PC-9 (cell line): ENCODE data around the gene TMEM222. TPM values are rescaled to one million over a fixed set of nuclear protein-coding genes. Genes with fewer than 3 reads are reported as not detected.
"Not testable (repeated sequence)": the region's sequence is repeated elsewhere in the genome, so short reads cannot be mapped to it uniquely, and the experiment has no call there.

Source experiments
- BruUV-seq: library from RNA; stranded (reverse); fragments of 400-500 nt; replicated peaks from 2 replicates; lab custom pipeline; 2021; lab: Mats Ljungman, UMichigan
- CTCF ChIA-PET: fragments of 300-600 bp; sonication (Branson Sonifier 250); formaldehyde crosslinking; loops from one replicate; lab custom pipeline; 2022; ENCODE audit warnings: antibody characterized with exemption; lab: Charles Lee
- POLR2A ChIA-PET: fragments of 300-600 bp; sonication (Branson Sonifier 250); formaldehyde crosslinking; loops from one replicate; lab custom pipeline; 2022; ENCODE audit warnings: antibody characterized with exemption; ENCODE audit not compliant: unreplicated experiment; lab: Charles Lee
- DNase-seq, 2 experiments: peaks; one replicate each; pipeline versions ENCODE4 v3.0.0 to v3.0.0-alpha.2; 2015 to 2022; ENCODE audit warnings: mixed read lengths in 1 of 2
- H2AFZ ChIP-seq: fragments of 200-600 bp; sonication (generic); 2 replicates; pipeline ENCODE4 v1.8.1; 2017; ENCODE audit warnings: antibody characterized with exemption
- H3F3A ChIP-seq: fragments of 200-600 bp; sonication (generic); 2 replicates; pipeline ENCODE4 v1.8.1; 2017; ENCODE audit warnings: antibody characterized with exemption, mild to moderate bottlenecking, low read depth; ENCODE audit not compliant: insufficient read depth
- H3K27ac ChIP-seq: fragments of 200-600 bp; sonication (generic); 2 replicates; pipeline ENCODE4 v1.6.1; 2016; ENCODE audit warnings: mixed run types
- H3K27me3 ChIP-seq: fragments of 200-600 bp; sonication (generic); 2 replicates; pipeline ENCODE4 v1.6.1; 2016; ENCODE audit warnings: low read depth, mixed run types; ENCODE audit not compliant: insufficient read depth
- H3K36me3 ChIP-seq: fragments of 200-600 bp; sonication (generic); 2 replicates; pipeline ENCODE4 v1.6.1; 2016; ENCODE audit warnings: low read depth, mixed run types
- H3K4me1 ChIP-seq: fragments of 200-600 bp; sonication (generic); replicated peaks from 2 replicates; pipeline ENCODE4 v1.6.1; 2016; ENCODE audit warnings: mixed run types; ENCODE audit not compliant: insufficient read depth
- H3K4me2 ChIP-seq: fragments of 200-600 bp; sonication (generic); 2 replicates; pipeline ENCODE4 v1.6.1; 2017; ENCODE audit warnings: mixed run types
- H3K4me3 ChIP-seq: fragments of 200-600 bp; sonication (generic); 2 replicates; pipeline ENCODE4 v1.6.1; 2016; ENCODE audit warnings: mixed run types
- H3K79me2 ChIP-seq: fragments of 200-600 bp; sonication (generic); 2 replicates; pipeline ENCODE4 v1.6.1; 2017; ENCODE audit warnings: low read depth, mixed run types
- H3K9me2 ChIP-seq: fragments of 200-600 bp; sonication (generic); 2 replicates; pipeline ENCODE4 v1.8.1; 2017; ENCODE audit warnings: mild to moderate bottlenecking; ENCODE audit not compliant: insufficient read depth
- H3K9me3 ChIP-seq: fragments of 200-600 bp; sonication (generic); 2 replicates; pipeline ENCODE4 v1.8.1; 2016; ENCODE audit warnings: low read depth; ENCODE audit not compliant: insufficient read depth
- H4K20me1 ChIP-seq: fragments of 200-600 bp; sonication (generic); 2 replicates; pipeline ENCODE4 v1.8.1; 2017; ENCODE audit not compliant: insufficient read depth
- EZH2 ChIP-seq: fragments of 200-600 bp; sonication (generic); IDR thresholded peaks from 2 replicates; pipeline ENCODE4 v1.8.0; 2017; ENCODE audit warnings: antibody characterized with exemption, low read depth
- intact Hi-C: fragments of 100-400 bp; cut with micrococcal nuclease; formaldehyde crosslinking; loops from one replicate; pipeline ENCODE4 v1.10.0; 2022; ENCODE audit not compliant: unreplicated experiment
- total RNA-seq: library from RNA; stranded (reverse); gene quantifications from 2 replicates; pipeline ENCODE4 v1.2.3, GENCODE V29; 2021
- TF ChIP-seq, protein P1 (sequence below): fragments of 200-600 bp; sonication (generic); conservative IDR thresholded peaks from 2 replicates; pipeline ENCODE4 v1.6.1; 2017; ENCODE audit warnings: mixed run types, antibody characterized with exemption, mild to moderate bottlenecking, moderate library complexity

Gene TMEM222
- total RNA-seq, 1 experiment from 2014 or later = 32.8 TPM

DNA sequence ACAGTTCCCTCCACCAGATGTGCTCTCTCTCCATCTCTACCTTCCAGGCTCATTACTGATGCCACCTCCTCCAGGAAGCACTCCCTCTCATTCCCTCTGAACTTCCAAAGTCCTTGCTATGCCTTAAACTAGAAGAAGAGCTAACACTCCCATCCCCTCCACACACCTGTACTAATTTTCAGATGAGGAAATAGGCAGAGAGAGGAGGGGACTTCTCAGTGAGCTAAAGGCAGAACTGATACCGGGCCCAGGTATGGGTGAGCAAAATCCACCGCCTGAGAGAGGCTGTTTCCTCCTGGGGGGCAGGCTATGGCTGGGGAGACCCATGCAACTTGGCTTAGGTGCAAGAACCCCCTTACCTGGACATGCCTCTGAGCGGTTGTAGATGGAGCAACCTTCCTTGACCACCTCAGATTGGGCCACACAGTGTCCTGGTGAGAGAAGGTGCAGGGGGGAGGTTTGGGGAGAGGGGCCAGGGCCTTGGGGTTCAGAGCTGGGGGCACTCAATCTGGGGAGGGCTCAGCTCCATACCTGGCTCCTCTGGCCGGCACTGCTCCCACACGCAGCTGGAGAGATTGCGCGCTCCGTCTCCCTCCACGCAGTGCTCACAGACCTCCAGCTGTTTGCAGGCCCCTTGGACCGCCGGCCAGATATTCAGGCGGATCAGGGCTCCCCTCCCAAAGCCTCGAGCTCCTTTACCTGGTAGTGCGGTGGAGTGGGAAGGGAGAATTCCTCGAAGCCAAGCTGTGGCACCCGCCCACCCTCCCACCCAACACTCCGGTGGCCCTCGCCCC lies 60.2 kb downstream of the TMEM222 start:
- Histone ChIP-seq H2AFZ (no peak overlapping the region), H3K4me1 (no peaks in the 10 kb centered on the region), H3K27me3 (no peaks in the 10 kb centered on the region), H4K20me1 (no peaks in the 10 kb centered on the region), H3K27ac (no peak overlapping the region), H3K4me3 (no peak overlapping the region), H3K36me3 (no peaks in the 10 kb centered on the region), H3F3A (no peaks in the 10 kb centered on the region), H3K9me3 (no peaks in the 10 kb centered on the region), H3K9me2 (no peaks in the 10 kb centered on the region), H3K4me2 (no peak overlapping the region), H3K79me2 (no peaks in the 10 kb centered on the region)
- no peak for TF ChIP-seq EZH2
- TF ChIP-seq, protein P1, sequence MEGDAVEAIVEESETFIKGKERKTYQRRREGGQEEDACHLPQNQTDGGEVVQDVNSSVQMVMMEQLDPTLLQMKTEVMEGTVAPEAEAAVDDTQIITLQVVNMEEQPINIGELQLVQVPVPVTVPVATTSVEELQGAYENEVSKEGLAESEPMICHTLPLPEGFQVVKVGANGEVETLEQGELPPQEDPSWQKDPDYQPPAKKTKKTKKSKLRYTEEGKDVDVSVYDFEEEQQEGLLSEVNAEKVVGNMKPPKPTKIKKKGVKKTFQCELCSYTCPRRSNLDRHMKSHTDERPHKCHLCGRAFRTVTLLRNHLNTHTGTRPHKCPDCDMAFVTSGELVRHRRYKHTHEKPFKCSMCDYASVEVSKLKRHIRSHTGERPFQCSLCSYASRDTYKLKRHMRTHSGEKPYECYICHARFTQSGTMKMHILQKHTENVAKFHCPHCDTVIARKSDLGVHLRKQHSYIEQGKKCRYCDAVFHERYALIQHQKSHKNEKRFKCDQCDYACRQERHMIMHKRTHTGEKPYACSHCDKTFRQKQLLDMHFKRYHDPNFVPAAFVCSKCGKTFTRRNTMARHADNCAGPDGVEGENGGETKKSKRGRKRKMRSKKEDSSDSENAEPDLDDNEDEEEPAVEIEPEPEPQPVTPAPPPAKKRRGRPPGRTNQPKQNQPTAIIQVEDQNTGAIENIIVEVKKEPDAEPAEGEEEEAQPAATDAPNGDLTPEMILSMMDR = no peak
- intact Hi-C loops = loop anchor here (2.0 kb wide), 1 partner anchor 15 kb away; the partner anchor contains the start of gene MAP3K6
- BruUV-seq = no TSS peak
- POLR2A ChIA-PET = interaction anchor here (0.5 to 0.6 kb wide), 2 partner anchors 39 to 387 kb away, joined by 5 to 7 read pairs; no protein-coding TSS in a partner anchor
- DNase-seq = no peak
- CTCF ChIA-PET = interaction anchor here (0.6 to 1.4 kb wide), 3 partner anchors 13 to 1218 kb away, joined by 3 to 8 read pairs (median 4); no protein-coding TSS in a partner anchor

DNA sequence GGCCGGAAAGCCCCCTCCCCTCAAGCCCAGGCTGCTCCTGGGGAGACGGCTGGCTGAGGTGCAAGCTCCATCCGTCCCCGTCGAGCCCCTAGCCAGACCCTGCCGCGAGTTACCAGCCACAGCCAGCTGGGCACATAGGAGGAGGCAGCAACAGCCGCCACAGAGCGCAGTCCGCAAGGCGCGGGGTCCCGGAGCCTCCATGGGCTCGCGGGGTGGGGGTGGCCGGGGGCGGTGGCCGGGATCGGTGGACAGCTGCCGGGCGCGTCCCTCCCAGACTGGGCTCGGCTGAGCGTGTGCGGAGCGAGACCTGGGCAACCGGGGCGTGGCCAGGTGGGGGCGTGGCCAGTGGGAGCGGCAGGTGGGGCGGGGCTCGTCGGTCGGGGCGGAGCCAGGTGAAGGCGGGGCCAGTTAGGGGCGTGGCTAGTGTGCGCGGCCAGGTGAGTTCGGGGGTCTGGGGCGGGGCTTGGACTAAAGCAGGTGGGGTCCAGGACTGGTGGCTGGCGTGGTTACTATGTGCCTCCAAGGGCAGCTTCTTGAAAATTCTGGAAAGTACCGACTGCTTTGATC lies 61.2 kb downstream of the TMEM222 start, which contains the start of gene CD164L2:
Gene CD164L2 (minus strand): TSS at position 295 of the 567 bp plus-strand sequence. CDS start 94 bp downstream, at position 201.
- BruUV-seq = no TSS peak
- Histone ChIP-seq H3K9me3 (no peaks in the 10 kb centered on the region), H3K4me2 (peak within 1 kb of the TSS; percentile 63; the same call in 1 of the 2 replicates), H3K79me2 (no peaks in the 10 kb centered on the region), H2AFZ (no peak within 1 kb of the TSS), H4K20me1 (no peaks in the 10 kb centered on the region), H3K27ac (no peak within 1 kb of the TSS), H3K9me2 (no peaks in the 10 kb centered on the region), H3K4me3 (no peak within 1 kb of the TSS), H3K27me3 (no peaks in the 10 kb centered on the region), H3K4me1 (no peaks in the 10 kb centered on the region), H3K36me3 (no peaks in the 10 kb centered on the region), H3F3A (no peaks in the 10 kb centered on the region)
- peak in 1 of 2 experiments; percentile 73 for DNase-seq
- ChIA-PET CTCF (interaction anchor here (0.6 to 1.4 kb wide), 2 partner anchors 14 to 17 kb away, joined by 4 to 5 read pairs; no protein-coding TSS in a partner anchor), POLR2A (interaction anchor here (0.5 kb wide), 1 partner anchor 388 kb away, joined by 7 read pairs; no protein-coding TSS in a partner anchor)
- intact Hi-C loops = loop anchor here (2.0 kb wide), 1 partner anchor 16 kb away; the partner anchor contains the start of gene MAP3K6
- TF ChIP-seq, protein P1 = no peak
- TF ChIP-seq EZH2 = no peak

DNA sequence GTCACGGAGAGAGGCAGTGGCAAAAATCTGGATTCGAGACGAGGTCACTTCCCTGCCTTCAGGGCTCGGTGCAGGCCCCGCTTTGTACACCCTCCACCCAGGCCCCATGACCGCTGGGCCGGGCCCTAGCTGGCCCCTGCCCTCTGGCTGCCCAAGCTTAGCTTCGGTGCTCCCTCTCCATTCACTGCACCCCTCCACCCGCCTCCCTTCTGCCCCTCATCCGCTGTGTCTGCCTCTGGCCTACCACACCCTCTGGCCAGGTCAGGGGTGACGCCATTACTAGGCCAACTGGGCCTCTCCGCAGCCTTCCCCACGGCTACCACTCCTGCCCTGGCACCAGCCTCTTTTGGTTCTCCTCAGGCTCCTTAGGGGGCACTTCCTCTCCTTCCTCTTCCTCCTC lies 61.7 kb downstream of the TMEM222 start:
- Histone ChIP-seq H3K4me1 (no peaks in the 10 kb centered on the region), H3K27ac (no peak overlapping the region), H2AFZ (no peak overlapping the region), H3K36me3 (no peaks in the 10 kb centered on the region), H3K9me2 (no peaks in the 10 kb centered on the region), H3K4me2 (no peak overlapping the region; the same call in 1 of the 2 replicates), H3K27me3 (no peaks in the 10 kb centered on the region), H3F3A (no peaks in the 10 kb centered on the region), H3K4me3 (no peak overlapping the region), H4K20me1 (no peaks in the 10 kb centered on the region), H3K9me3 (no peaks in the 10 kb centered on the region), H3K79me2 (no peaks in the 10 kb centered on the region)
- intact Hi-C loops = loop anchor here (2.0 kb wide), 1 partner anchor 17 kb away; the partner anchor contains the start of gene MAP3K6
- BruUV-seq = no TSS peak
- TF ChIP-seq, protein P1 = no peak
- TF ChIP-seq EZH2 = no peak
- POLR2A ChIA-PET = no interaction called here
- CTCF ChIA-PET = interaction anchor here (0.6 kb wide), 1 partner anchor 141 kb away, joined by 4 read pairs; no protein-coding TSS in a partner anchor
- DNase-seq = no peak

DNA sequence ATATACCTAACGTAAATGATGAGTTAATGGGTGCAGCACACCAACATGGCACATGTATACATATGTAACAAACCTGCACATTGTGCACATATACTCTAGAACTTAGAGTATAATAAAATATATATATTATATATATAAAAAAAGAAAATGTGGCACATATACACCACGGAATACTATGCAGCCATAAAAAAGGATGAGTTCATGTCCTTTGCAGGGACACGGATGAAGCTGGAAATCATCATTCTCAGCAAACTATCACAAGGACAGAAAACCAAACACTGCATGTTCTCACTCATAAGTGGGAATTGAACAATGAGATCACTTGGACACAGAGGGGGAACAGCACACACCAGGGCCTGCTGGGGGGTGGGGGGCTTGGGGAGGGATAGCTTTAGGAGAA lies 62.8 kb downstream of the TMEM222 start:
- DNase-seq, H3K36me3 ChIP-seq, H2AFZ ChIP-seq, intact Hi-C loops, H3K27me3 ChIP-seq, H3K9me3 ChIP-seq, H3K4me3 ChIP-seq, H3K27ac ChIP-seq, BruUV-seq, H3F3A ChIP-seq, H3K4me2 ChIP-seq, H3K9me2 ChIP-seq, CTCF ChIA-PET, H3K4me1 ChIP-seq, H3K79me2 ChIP-seq, H4K20me1 ChIP-seq: not testable (repeated sequence)
- POLR2A ChIA-PET = interaction anchor here (0.7 kb wide), 1 partner anchor 388 kb away, joined by 6 read pairs; the partner anchor contains the start of gene STX12
